GM19025 (cell line): ENCODE results near the gene SC5D.

ENCODE experiments used
- ATAC-seq: cut with Tn5 transposase; IDR thresholded peaks from one replicate; pipeline ENCODE4 v1.9.1; 2021; ENCODE audit warnings: mild to moderate bottlenecking, low read depth, moderate library complexity; ENCODE audit not compliant: unreplicated experiment

SC5D gene

DNA sequence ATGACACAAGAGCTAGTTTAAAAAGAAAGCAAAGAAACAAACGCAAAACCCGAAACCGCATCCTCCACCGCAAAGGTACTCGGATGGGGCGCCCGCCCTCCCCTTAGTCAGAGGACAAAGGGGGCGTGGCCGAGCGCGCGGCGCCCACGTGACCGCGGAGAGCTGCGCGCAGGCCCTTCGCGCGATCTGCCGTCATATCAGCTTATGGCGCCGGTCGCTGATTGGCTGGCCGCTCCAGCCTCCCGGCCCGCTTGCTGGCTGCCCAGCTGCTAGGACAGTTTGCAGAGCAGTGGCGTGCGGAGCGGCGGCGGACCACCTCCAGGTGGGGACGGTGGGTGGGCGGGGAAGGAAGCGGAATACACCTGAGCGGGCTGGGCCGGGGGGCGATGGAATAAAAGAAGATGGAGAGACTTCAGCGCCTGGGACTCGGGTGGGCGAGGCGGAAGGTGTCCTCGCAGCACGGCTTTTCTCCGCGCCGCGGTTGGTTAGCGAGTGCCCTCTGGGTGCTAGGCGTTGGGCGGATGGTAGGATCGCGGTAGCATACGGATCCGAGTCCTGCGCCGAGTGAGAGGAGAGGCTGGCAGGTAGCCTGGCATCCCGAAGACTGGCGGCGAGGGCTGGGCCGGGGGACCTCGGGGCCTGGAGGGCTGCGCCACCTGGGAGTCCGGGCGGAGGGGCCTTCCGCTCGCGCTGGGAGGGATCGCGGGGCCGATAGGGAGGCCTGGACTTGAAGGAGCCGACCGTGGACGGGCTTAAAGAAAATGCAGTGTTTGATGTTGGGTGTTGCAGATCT is at the start of gene SC5D:
Gene SC5D, plus strand, starts transcription at position 277 of the 793 bp plus-strand sequence. CDS start 10,605 bp downstream, outside the sequence.
- ATAC-seq, result peak; percentile 95

GRCh38 chr11:121244884-121245283 is 47.7 kb upstream of the SC5D start:
- no peak for ATAC-seq

GRCh38 chr11:121246021-121246768 is 46.4 kb upstream of the SC5D start:
- ATAC-seq, result no peak

DNA sequence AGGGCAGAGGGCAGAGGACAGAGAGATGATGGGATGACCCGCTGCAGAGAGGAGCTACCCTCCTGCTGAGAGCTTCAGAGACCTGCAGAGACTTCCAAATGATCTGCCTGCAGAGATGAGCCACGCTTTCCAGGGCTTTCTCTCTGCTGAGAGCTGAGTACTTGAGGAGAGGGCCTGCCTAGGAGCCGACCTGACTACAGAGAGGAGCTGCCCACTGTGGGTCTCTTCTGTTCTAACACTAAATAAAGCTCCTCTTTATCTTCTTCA is 45.9 kb upstream of the SC5D start:
- no peak for ATAC-seq

DNA sequence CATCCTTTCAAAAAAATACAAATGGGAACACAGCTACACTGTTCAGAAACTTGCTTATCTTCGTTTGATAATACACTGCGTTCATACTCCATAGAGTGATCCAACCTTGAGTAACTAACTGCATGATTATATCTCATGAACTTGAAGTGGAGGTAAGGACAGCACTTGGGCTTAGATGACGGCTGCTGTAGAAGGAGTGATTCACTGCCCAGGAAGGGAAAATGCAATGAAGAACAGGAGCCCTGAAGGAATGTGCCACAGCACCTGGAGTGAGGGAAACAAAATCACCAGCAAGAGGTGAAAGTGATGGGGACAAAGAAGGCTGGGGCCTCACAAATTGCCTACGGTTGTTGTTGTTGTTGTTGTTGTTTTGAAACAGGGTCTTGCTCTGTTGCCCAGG is 44.1 kb upstream of the SC5D start:
- no peak for ATAC-seq

GRCh38 chr11:121249039-121249663 is 43.4 kb upstream of the SC5D start:
- ATAC-seq, result no peak

- no peak for ATAC-seq
These were observed 41.7 kb upstream of the SC5D start for GRCh38 chr11:121250843-121251242.

GRCh38 chr11:121253951-121254350 is 38.6 kb upstream of the SC5D start:
- no peak for ATAC-seq

DNA sequence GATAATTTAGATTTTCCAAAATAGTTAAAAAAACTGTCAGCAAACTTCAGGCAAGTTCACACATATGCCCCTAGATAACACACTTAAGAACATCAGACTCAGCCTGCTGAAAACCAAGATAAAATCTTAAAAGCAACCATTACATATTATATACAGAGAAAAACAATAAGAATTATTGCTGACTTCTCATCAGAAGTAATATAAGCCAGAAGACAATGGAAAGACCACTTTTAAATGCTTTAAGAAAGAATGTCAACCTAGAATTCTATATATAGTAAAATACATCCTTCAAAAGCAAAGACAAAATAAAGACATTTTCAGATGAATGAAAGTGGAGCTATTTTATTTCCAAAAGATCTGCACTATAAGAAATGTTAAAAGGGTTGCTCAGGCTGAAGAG is 37.8 kb upstream of the SC5D start:
- no peak for ATAC-seq

DNA sequence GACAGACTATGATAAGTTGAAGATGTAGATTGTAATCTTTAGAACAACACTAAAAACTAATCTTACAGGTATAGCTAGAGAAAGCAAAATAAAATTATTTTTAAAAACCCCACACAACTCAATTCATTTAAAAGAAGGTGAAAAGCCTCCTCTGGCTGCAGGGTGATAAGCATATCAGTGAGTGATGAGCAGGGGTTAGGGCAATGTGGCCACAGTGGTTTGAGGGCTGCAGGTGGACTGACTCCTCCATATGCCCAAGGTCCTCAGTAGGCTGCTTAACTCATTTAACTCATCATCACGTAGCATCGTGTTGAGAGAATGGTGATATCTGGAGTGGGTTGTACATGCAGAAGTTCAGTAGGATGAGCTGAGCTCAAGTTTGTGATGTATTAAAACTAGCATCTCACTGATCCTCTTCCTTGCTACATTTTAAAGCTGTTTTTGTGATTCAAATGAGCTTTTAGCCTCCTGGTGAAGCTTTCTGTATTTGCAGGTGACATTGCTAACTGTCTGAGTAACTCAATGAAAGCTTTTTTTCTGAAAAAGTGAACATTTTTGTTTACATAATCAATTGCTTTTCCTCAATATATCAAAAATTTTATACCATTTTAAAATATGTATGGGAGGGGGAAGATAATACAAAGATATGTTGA is 37.0 kb upstream of the SC5D start:
- no peak for ATAC-seq

DNA sequence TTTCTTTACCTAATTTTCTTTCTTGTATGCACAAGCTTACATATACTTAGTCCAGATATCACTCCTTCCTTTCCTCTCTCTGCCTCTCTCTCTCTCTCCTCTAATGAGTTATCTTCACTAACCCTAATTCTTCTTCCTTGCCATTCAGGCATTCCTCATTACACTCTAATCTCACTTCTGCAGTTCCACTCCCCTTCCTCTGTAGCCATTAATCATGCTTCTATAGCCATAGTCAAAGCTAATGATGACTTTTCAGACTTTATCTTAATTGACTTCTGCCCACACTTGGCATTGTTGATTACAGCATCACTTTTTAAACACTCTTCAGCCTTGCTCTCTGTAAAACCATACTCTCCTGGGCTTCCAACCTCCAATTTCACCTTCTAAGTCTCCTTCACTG is 35.3 kb upstream of the SC5D start:
- ATAC-seq, result no peak

DNA sequence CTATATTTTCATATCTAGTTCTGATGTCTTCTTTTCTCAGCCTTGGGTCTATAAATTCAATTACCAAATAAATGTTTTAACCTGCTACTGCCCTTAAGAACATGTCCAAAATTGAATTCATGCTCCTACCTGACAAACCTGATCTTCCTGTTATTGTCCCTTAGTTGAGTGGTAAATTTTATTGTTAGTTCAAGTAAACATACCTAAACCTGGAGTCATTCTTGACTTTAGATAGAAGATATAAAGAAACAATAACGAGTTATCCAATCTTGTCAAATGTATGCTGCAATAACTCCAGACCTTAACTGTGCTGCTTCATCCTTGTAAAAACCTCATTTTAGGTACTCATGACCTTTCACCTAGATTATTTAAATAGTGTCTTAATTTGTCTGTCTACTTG is 34.6 kb upstream of the SC5D start:
- ATAC-seq, result no peak

DNA sequence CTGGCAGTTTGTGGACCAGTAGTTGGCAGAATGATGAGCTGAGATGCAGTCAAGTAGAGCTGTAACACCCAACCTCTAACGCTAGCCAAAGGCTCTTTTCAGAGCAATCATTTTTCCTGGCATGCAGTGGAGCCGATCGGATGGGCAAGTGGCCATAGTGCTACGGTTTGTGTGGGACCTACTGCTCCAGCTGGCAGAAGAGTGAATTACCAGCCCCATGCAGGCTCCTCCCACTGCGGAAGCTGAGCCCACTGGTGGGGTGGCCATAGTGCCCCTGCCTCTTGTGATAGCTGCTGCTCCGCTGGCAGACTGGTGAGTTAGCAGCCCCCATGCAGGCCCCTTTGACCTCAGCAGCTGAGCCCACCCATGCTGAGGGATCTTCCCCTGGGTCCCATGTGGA is 27.0 kb upstream of the SC5D start:
- ATAC-seq, result no peak

DNA sequence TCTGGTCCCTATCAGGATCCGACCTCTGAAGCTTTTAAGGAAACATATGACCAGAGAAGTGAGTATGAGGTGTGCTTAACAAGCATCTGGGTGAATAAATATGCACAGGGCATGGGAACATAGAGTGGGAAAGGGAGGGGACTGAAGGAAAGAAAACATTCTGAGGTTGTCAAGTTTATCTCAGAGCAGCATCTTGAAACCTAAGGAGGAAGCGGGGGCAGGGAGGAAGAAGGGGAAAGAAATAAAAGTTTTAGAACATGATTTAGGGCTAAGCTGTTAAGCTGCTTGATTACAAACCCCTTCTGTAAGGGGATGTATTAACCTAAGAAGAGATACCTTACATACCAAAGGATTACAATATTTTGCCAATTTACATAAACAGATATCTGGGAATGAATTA is 24.0 kb upstream of the SC5D start:
- ATAC-seq, result no peak

DNA sequence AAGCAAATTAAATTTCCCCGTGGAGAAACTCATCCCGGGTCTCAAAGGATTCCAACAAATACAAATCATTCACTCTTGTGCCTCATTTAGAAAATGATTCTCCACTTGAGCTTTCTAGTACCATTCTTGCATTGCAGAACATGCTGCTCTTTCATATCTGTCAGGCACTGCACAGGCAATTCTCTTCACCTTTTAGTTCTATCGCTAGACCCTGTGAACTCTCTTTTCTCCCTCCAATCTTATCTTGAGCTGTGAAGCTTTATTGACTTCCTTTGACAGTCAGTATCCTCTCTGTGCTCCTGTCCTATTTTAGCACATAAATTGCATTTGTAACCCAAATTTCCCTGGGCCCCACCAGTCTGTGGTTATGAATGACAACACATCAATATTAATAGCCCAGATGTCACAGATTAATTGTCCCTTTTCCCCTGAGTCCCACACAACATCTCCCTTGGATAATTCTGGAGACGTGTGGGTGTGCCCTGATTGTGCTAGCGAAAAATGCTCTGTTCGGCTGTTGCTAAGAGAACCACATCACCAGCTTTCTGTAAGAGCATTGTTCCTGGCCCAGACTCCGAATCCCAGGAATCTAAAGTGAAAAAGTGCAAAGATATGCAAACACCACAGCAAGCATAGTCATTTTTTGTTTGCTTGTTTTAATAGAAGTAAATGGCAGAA is 22.4 kb upstream of the SC5D start:
- no peak for ATAC-seq

DNA sequence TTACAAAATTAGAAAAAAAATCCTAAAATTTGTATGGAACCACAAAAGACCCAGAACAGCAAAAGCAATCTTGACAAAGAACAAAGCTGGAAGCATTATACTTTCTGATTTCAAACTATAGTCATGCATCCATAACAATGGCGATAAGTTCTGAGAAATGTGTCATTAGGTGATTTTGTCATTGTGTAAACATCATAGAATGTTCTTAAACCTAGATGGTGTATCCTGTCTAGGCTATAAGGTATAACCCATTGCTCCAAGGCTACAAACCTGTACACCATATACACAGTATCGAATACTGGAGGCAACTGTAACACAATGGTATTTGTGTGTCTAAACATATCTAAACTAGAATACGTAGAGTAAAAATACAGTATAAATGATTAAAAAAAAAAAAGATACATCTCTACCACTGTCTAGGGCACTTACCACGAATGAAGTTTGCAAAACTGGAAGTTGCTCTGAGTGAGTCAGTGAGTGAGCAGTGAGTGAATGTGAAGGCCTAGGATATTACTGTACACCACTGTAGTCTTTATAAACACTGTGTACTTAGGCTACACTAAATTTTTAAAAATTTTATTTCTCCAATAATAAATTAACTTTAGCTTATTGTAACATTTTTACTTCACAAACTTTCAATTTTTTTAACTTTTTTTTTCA is 18.1 kb upstream of the SC5D start:
- no peak for ATAC-seq

- no peak for ATAC-seq
These were observed 10.9 kb upstream of the SC5D start for GRCh38 chr11:121281698-121282097.

- no peak for ATAC-seq
These were observed 10.2 kb upstream of the SC5D start for GRCh38 chr11:121282386-121282785.

- no peak for ATAC-seq
These were observed 9.6 kb upstream of the SC5D start for GRCh38 chr11:121282886-121283502.

DNA sequence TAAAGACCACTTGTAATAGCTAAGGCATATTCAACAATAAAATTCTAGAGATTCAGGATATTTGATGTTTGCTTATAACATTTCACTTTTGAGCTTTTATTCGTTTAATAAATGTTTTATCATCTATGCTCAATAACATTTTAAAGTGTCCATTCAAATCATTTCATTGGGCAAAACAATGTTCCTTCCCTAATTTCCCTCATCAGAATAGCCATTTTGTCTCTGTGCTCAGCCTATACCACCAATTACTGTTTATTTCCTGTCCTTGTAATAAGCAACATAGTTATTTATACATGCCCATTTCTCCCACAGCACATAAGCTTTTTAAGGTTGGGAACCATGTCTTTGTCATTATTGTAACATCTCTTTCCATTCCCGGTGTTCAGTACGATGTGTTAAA is 1.3 kb upstream of the SC5D start:
- ATAC-seq, result no peak
